NCI-H1105 (cell line): ENCODE results near the gene TRHDE.

ENCODE experiments used
- DNase-seq: peaks from one replicate; lab custom pipeline; 2025; lab: John Stamatoyannopoulos, UW

TRHDE gene

GRCh38 chr12:72318341-72318740 lies 46.2 kb downstream of the TRHDE start:
- DNase-seq: no peak

- DNase-seq: no peak
Observed at GRCh38 chr12:72323881-72324280, 51.7 kb downstream of the TRHDE start.

- no peak for DNase-seq
Observed at GRCh38 chr12:72330301-72330700, 58.1 kb downstream of the TRHDE start.

DNA sequence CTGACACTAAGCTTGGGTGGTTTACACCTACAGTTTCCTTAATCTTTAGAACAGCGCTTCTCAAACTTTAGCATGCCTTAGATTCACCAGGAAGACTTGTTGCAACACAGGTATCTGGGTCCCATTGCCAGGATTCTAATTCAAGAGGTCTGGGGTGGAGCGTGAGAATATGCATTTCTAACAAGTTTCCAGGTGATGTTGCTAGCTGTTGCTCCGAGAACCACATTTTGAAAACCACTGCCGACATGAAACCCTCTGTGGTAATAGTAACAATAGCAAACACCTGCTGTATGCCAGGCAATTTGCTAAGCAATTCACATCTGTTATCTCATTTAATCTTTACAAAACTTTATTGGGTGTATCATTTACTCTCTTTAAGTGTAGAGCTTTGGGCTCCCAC lies 58.6 kb downstream of the TRHDE start:
- DNase-seq: no peak

GRCh38 chr12:72337382-72337781 lies 65.2 kb downstream of the TRHDE start:
- DNase-seq: no peak

DNA sequence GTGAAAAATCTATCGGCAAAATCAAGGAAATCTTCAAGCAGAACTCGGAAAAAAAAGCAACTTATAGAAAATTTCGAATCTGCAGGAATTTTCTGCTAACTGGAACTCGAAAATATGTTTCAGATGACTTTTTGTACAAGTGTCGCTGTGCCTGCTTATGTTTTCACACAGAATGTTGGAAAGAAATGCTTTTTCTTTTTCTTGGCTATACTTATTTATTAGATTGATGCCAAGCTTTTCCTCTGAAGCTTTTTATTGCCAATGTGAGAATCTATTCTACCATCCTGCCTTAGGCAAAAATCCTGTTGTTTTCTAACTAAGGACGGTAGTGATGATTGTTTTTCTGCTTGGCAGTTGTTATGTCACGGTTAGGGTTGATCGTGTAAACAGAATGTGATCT lies 65.8 kb downstream of the TRHDE start:
- DNase-seq: no peak

GRCh38 chr12:72338437-72338836 lies 66.3 kb downstream of the TRHDE start:
- no peak for DNase-seq

GRCh38 chr12:72346363-72346944 lies 74.3 kb downstream of the TRHDE start:
- DNase-seq: peak; percentile 60

DNA sequence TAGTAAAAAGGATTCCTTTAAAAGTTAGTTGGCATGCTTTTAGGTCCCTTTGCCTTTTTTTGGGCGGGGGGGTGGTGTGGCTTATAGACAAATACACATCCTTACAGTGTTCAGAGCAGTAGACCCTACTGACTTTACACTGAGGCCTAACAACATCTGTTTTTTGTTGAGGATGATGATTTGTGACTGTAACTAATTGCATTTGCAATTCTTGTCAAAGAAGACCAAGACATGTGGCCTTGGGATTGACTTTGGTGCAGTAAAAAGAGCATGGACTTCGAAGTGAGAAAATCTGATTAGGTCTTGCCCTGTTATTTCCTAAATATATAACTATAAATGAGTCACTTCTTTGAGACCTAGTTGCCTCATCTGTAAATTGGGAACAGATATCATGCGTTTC lies 77.3 kb downstream of the TRHDE start:
- DNase-seq: no peak

DNA sequence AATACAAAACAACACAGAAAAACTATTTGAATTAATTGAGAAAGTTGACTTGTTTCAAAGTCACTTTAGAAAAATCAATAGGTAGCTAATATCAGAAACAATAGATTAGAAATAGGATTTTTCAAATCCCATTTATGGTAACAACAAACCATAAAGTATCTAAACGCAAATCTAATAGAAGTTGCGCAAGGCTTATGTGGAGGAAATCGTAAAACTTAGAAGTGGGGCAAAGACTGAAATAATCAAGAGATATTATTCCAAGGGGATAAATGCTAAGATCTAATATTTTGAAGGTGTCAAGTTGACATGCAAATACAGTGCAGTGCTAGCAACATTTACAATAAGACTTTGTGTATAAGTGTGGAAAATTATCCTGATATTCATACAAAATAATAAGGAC lies 87.2 kb downstream of the TRHDE start:
- DNase-seq: no peak

DNA sequence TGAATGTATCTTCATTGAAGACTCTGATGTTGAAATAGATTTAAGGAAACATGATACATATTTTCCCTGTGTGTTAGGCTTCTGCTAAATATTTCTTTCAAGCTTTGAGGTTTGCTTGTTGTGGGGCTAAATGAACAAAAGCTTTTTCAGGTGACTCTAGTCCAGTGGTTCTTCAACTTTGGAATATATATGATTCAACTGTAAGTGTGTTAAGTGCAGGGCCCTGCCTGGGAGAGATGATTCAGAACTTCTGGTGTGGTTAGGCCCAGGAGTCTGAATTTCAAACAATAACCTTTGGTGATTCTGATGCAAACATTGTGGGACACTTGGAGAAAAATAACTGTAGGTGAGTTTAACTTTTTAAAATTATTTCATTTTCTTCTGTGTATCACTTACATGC lies 93.0 kb downstream of the TRHDE start:
- no peak for DNase-seq

DNA sequence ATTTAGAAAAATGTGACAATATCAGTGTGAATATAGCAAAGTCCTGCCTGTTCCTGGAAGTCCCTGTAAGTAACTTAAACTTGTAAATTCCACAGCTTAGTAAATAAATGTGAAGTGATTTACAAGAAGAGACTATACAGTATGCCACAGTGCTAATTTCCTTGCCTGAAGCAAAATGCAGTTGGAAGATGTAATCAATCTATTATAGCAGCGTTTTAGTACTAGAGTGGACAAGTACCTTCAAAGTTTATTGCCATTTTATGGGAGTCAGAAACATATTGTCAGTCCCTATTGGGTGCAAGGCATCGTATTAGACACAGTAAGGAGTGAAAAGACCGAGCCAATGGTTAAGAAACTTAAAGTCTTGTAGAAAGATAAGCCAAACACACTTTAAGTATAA lies 94.1 kb downstream of the TRHDE start:
- no peak for DNase-seq

DNA sequence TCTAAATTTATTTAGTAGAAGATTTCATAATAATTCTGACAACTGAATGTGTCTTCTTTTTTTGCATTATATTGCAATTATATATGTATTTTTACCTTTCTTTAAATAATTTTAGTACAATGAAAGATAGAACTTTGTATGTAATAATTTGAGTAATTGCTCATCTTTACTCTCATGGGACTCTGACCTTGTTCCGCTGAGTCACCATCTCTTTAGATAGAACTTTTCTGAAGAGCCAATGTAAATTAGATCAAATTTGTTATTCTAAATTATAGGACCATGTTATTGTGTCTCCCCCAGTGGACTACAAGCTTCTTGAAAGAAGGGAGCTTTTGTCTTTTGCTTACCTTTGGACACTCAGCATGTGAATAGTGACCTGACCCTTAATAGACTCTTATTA lies 96.1 kb downstream of the TRHDE start:
- DNase-seq: no peak

GRCh38 chr12:72368719-72369422 lies 96.7 kb downstream of the TRHDE start:
- no peak for DNase-seq

- no peak for DNase-seq
Observed at GRCh38 chr12:72369423-72369959, 97.3 kb downstream of the TRHDE start.

DNA sequence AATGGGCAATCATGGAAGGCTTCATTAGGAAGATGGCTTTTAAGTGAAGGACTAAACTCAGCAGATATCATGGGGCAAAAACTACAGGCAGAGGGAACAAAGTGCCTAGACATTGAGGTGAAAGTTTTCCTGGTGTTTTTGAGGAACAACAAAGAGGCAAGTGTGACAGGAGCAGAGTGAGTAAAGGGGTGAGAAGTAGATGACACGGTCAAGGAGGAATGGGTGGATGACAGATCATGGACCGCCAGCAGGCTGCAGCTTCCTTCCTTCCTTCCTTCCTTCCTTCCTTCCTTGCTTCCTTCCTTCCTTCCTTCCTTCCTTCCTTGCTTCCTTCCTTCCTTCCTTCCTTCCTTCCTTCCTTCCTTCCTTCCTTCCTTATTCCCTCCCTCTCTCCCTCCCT lies 108.3 kb downstream of the TRHDE start:
- DNase-seq: no peak

DNA sequence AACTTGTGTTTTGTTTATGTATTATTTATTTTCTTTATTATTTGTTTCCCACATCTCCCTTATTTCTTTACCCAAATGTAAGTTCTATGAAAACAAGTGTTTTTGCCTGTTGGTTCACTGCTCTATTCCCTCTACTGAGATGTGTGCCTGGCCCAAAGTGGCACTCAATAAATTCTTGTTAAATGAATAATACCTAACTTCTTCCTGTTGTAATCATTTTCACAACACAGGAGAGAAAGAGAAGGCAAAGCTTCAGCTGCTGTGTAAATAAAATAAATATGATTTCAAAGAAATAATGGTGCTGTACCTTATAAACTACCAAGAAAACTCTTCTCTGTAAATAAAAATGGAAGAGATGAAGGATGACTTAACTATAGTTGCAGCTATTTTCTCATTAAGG lies 116.2 kb downstream of the TRHDE start:
- DNase-seq: no peak

GRCh38 chr12:72390146-72390545 lies 118.0 kb downstream of the TRHDE start:
- no peak for DNase-seq

DNA sequence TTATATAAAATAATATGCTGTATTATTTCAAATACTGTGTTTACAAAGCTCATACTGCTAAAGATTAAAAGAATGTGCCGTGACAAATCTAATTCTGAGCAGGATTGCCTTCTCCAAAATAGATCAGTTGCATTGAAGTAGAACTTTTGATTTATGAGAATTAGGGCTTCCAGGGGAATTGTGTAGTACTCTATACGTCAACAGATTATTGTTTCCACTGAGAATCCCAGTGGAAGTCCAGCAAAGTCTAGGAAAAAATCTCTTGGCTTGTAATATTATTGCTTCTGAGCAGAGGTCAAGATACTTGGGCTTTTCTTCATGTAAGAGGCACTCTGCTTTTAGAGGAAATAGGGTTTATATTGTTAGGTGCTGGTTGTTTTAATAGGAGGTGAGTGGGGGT lies 133.9 kb downstream of the TRHDE start:
- no peak for DNase-seq

DNA sequence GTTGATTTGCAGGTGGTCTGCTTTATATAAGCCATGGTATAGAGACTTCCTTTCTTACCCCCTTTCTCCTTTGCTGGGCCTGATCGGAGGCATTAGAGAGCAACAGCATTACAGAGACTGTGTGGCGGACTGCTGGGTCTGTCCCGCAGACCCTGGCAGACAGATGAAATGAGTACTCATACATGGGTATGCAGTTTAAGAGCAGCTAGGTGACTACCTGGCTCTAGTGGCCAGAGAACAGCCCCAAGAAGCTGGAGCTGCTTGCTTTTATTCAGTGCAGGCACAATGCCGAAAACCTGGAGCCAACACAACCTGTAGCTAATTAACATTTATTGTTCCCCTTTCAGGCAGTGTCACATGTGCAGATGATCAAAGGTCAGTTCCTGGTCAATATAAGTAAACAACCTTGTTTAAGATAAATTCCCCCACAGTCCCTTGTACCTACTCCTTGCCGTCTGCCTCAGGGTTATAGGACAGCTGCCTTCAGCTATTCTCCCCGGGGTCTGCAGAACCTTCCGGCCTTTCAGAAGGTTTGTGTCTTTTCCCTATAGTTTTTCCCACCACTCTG lies 160.0 kb downstream of the TRHDE start:
- DNase-seq: no peak

DNA sequence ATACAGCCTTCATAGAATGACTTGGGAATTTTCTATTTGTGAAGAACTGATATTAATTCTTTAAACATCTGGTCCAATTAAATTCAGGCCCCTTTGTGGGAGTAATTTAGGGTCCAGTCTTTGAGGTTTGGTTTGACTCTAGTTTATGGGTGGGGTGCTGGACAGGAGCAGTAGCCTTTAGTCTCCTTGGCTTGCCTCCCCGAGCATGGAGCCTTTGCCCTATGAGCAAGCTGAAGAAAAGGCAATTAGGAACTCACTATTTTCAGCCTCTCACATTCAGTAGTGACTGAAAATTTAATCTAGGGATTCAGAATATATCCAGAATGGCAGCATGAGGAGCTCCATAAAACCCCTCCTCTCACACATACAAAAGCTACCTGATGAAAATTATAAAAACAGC lies 161.1 kb downstream of the TRHDE start:
- DNase-seq: no peak

GRCh38 chr12:72434999-72435398 lies 162.8 kb downstream of the TRHDE start:
- no peak for DNase-seq

DNA sequence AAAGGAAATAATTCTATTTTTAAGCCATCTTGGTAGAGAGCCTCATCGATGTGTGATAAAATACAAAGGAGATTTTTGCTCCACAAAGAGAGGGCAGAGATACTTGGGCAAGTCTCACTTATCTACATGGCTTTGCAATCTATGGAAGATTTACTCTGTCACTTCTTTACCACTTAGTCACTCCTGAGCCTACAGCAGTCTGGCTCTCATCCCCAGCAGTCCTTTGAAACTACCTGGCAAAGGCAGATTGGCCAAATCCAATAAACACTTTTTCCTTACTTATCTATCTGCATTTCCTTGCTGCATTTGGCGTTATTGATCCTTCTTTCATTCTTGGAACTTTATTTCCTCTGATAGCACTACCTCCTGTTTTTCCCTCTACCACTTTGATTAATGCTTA lies 170.0 kb downstream of the TRHDE start:
- no peak for DNase-seq

DNA sequence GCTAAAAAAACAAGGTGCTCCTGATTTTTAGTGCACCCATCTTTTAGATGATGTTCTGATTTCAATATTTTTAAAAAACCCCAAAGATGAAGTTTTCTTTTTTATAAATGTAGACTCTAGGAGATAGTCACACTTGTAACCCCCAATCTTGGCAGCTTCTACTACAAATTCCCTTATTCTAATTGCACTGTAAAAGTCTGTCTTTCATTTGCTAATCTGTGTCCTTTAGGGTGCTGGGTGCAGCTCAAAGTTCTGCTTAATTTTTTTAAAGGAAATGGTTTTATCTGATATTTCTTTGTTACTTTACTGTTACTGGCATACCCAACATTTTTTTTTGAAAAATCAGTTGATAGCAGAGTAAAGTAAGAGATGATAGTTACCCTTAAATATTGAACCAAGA lies 172.0 kb downstream of the TRHDE start:
- DNase-seq: no peak
